Measurements from ENCODE around the gene LRCH4.

GRCh38 chr7:100602889-100603725, 17.2 kb upstream of the LRCH4 start:
- TF ChIP-seq, protein P1, sequence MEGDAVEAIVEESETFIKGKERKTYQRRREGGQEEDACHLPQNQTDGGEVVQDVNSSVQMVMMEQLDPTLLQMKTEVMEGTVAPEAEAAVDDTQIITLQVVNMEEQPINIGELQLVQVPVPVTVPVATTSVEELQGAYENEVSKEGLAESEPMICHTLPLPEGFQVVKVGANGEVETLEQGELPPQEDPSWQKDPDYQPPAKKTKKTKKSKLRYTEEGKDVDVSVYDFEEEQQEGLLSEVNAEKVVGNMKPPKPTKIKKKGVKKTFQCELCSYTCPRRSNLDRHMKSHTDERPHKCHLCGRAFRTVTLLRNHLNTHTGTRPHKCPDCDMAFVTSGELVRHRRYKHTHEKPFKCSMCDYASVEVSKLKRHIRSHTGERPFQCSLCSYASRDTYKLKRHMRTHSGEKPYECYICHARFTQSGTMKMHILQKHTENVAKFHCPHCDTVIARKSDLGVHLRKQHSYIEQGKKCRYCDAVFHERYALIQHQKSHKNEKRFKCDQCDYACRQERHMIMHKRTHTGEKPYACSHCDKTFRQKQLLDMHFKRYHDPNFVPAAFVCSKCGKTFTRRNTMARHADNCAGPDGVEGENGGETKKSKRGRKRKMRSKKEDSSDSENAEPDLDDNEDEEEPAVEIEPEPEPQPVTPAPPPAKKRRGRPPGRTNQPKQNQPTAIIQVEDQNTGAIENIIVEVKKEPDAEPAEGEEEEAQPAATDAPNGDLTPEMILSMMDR (conservative IDR thresholded peaks at IDR 0.05; ENCODE audit: low read length), result no peak
- TF ChIP-seq EZH2phosphoT487 (IDR thresholded peaks at IDR 0.05; ENCODE audit: borderline replicate concordance, low read depth, low read length), result no peak
